Ectodermal cell (in vitro differentiated cells): ENCODE measurements around the gene ASPSCR1.
"Not testable (repeated sequence)": the region's sequence is repeated elsewhere in the genome, so short reads cannot be mapped to it uniquely, and the experiment has no call there.

Experiments used
- H3K27ac ChIP-seq: 2 replicates; pipeline ENCODE4 v1.7.0; 2013; ENCODE audit warnings: mild to moderate bottlenecking, low read depth, low read length; ENCODE audit not compliant: insufficient read depth, poor library complexity, severe bottlenecking
- H3K27me3 ChIP-seq: 2 replicates; pipeline ENCODE4 v1.7.0; 2013; ENCODE audit warnings: mild to moderate bottlenecking, low read length; ENCODE audit not compliant: insufficient read depth, control insufficient read depth, poor library complexity, severe bottlenecking
- H3K36me3 ChIP-seq: one replicate; pipeline ENCODE4 v1.7.0; 2013; ENCODE audit warnings: low read length; ENCODE audit not compliant: control insufficient read depth, insufficient read depth
- H3K4me1 ChIP-seq: one replicate; pipeline ENCODE4 v1.7.0; 2013; ENCODE audit warnings: low read length; ENCODE audit not compliant: control insufficient read depth, insufficient read depth
- H3K4me3 ChIP-seq: 2 replicates; pipeline ENCODE4 v1.7.0; 2013; ENCODE audit warnings: low read depth, low read length, control low read depth; ENCODE audit not compliant: insufficient read depth
- H3K9me3 ChIP-seq: 2 replicates; pipeline ENCODE4 v1.7.0; 2013; ENCODE audit warnings: mild to moderate bottlenecking, low read length, moderate library complexity; ENCODE audit not compliant: control insufficient read depth
- WGBS, 2 experiments: methylation state at CpG; one replicate each; pipeline ENCODE4 v1.1.7; 2013; ENCODE audit warnings: missing lambda C conversion rate in 2 of 2; 5-methylcytosine and 5-hydroxymethylcytosine counted together

The ASPSCR1 gene

DNA sequence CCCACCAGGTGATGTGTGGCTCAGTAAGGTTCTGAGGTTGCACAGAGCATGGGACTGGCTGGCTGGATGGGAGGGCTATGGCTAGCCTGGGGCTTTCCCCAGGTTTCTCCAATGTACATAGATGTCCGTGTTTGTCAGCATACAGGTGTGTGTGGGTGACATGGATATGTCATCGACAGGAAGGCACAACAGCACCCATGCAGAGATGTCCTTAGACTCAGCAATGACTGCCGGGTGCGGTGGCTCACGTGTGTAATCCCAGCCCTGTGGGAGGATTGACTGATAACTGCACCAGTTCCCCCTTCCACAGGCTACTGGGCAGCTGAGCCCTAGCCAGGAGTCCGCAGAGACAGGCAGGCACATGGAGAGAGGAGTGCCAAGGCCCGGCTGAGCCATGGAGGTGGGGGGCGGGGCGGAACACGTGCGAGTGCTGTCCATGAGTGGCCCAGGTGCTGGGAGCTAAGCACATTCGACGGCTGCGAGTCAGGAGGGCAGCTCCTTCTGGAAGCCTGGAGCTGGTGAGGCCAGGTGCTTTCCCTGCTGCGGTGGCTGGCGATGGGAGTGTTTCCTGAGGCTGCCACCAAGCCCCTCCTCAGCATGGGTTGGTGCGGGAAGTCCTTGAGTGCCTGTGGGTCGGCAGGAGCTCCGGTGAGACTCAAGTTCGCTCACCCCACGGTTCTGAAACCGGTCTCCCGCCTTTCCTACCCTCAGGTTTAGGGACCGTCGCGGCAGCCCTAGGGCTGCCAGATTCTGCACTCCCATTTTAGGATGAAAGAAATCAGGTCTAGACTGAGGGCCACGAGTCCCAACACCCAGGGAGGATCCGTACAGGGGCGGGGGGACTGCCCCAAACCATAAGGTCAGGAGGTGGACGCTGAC lies 858 bp upstream of the ASPSCR1 start:
- peaks cover 24% of the 10 kb centered on the region for H3K27me3 ChIP-seq
- H3K4me1 ChIP-seq: peaks cover 3% of the 10 kb centered on the region
- peaks cover 6% of the 10 kb centered on the region for H3K36me3 ChIP-seq
- no peaks in the 10 kb centered on the region for H3K9me3 ChIP-seq
- WGBS, 2 experiments: 27 to 28% methylated on average over 30 of the region's 30 CpGs
- no peak overlapping the region for H3K27ac ChIP-seq
- peak overlapping the region; percentile 89 for H3K4me3 ChIP-seq

DNA sequence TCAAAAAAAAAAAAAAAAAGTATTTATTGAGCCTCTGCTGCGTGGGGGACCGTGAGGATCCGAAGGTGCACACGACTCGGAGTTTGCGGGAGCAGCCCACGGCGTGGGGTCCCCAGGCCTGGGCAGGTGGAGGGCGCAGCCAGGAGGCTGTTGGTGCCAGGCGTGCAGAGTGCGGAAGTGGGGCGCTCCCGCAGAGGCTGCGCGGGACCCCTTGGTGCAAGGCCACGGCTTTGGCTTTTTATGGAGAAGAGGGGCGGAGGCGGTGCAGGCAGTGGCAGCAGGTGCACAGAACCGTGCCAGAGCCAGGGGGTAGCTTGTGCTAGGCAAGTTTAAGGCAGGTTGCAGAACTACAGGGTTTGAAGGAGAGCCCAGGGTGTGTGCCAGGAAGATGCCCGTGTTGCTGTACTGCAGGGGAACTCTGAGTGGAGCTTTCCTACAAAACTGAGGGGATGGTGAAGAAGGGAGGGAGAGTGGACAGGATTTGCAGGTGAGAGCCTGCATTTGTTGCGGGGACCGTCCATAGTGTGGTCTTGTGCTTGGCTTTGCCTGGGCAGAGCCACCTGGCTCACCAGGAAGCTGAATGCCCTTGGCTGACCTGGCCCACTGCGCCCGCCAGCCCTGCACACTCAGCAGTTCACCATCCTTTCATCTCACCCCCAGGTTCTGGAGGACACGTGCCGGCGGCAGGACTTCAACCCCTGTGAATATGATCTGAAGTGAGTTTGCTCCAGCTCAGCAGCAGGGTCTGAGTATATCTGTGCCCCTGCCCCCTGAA lies 1.3 kb downstream of the ASPSCR1 start:
- Histone ChIP-seq H3K27me3 (peaks cover 24% of the 10 kb centered on the region), H3K27ac (no peak overlapping the region), H3K9me3 (no peaks in the 10 kb centered on the region), H3K4me3 (peak overlapping the region; percentile 89), H3K4me1 (peaks cover 3% of the 10 kb centered on the region), H3K36me3 (peaks cover 6% of the 10 kb centered on the region)
- WGBS, 2 experiments: 93% methylated on average over 27 of the region's 27 CpGs

DNA sequence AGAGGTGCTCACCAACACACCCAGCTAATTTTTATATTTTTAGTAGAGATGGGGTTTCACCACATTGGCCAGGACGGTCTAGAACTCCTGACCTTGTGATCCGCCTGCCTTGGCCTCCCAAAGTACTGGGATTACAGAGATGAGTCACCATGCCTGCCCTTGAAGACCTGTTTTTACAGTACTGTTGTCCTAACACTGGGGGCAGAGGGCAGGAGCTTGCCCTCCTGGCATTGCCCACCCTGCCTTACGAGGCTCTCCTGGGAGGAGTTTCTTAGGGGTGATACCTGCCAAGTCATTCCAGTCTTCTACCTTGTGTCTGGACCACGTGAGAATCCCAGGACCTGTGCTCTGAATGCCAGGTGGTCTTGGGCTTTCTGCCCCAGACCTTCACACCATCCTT lies 2.7 kb downstream of the ASPSCR1 start:
- WGBS, 2 experiments: 92% methylated on average over 4 of the region's 4 CpGs
- Histone ChIP-seq H3K36me3 (peaks cover 13% of the 10 kb centered on the region), H3K27me3 (peaks cover 20% of the 10 kb centered on the region), H3K27ac (no peak overlapping the region), H3K4me3 (no peak overlapping the region), H3K4me1 (peaks cover 3% of the 10 kb centered on the region), H3K9me3 (no peaks in the 10 kb centered on the region)

DNA sequence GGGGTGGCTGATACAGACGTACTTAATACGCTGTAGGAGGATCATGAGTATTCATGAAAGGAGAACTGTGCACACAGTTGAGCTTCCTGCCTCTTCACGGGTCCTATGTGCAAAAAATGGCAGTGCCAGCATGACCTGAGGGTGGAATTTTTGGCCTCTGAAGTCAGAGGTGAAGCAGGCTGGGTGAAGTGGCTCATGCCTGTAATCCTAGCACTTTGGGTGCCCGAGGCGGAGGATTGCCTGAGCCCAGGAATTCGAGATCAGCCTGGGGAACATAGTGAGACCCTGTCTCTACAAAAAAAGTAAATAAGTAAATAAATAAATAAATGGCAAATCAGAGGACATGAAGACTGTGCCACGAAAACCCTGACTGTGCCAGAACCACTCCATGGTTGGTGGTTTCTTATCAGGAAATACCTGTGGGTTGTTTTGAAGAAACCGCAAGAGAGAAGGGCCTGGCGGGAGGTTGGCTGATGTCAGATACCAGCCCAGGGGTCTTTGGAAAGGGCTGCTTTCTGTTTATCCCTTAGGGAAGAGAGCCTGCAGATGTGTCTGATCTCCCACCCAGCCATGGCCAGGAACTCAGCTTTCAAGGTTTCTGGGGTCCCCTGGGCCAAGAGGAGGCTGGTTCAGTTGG lies 3.4 kb downstream of the ASPSCR1 start:
- Histone ChIP-seq H3K36me3 (peaks cover 15% of the 10 kb centered on the region), H3K4me1 (peaks cover 3% of the 10 kb centered on the region), H3K4me3 (no peak overlapping the region), H3K27ac (no peak overlapping the region), H3K9me3 (no peaks in the 10 kb centered on the region), H3K27me3 (peaks cover 13% of the 10 kb centered on the region)
- WGBS, 2 experiments: 97 to 98% methylated on average over 9 of the region's 9 CpGs

DNA sequence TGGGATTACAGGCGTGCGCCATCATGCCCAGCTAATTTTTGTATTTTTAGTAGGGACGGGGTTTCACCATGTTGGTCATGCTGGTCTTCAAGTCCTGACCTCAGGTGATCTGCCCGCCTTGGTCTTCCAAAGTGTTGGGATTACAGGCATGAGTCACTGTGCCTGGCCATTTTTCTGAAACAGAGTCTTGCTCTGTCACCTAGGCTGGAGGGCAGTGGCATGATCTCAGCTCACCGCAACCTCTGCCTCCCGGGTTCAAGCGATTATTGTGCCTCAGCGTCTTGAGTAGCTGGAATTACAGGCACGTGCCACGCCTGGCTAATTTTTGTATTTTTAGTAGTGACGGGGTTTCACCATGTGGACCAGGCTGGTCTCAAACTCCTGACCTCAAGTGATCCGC lies 4.1 kb downstream of the ASPSCR1 start:
- H3K36me3 ChIP-seq: peaks cover 15% of the 10 kb centered on the region
- 94 to 96% methylated on average over 12 of the region's 12 CpGs for WGBS, 2 experiments
- H3K9me3 ChIP-seq, H3K27ac ChIP-seq, H3K4me1 ChIP-seq, H3K4me3 ChIP-seq, H3K27me3 ChIP-seq: not testable (repeated sequence)

DNA sequence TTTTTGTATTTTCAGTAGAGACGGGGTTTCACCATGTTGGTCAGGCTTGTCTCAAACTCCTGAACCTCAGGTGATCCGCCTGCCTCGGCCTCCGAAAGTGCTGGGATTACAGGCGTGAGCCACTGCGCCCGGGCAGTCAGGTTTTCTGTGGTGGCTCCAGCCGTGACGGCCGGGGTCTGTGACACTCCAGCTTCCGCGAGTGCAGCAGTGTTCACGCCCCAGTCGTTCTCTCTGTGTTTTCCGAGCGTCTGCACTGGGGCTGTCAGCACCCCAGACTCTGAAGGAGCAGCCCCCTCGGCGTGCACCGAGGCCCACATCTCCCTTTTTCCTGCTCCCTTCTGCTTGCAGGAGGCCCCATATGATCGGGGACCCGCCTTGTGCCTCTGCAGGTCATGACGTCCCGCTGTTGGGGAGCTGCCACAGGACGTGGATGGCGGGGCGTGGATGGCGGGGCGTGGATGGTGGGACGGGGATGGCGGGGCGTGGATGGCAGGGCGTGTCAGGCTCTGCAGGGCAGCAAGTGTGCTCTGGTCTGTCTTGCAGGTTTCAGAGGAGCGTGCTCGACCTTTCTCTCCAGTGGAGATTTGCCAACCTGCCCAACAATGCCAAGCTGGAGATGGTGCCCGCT lies 5.7 kb downstream of the ASPSCR1 start:
- Histone ChIP-seq H3K4me1 (no peaks in the 10 kb centered on the region), H3K9me3 (no peaks in the 10 kb centered on the region), H3K4me3 (no peak overlapping the region), H3K36me3 (peaks cover 15% of the 10 kb centered on the region), H3K27ac (no peak overlapping the region), H3K27me3 (no peaks in the 10 kb centered on the region)
- WGBS, 2 experiments: 96% methylated on average over 35 of the region's 35 CpGs

DNA sequence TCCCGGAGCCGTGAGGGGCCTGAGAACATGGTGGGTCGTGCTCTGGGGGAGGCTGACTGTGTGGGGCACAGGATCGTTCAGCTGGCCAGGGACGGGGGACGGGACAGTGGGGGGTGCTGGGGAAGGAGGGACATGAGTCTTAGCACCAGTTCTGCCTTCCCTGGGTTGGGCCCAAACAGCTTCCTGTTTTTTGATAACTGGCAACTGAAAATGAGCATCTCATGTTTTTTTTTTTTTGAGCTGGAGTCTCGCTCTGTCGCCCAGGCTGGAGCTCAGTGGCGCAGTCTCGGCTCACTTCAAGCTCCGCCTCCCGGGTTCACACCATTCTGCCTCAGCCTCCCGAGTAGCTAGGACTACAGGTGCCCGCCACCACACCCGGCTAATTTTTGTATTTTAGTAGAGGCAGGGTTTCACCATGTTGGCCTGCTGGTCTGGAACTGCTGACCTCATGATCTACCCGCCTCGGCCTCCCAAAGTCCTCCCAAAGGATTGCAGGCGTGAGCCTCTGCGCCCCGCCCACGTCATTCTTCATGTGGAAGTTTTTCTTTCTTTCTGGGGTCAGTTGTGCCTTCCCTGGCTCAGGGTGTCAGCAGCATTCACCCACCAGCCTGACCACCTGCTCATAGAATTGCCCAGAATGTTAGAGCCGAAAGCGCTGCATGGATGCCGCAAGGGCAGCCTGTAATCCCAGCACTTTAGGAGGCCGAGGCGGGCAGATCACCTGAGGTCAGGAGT lies 6.4 kb downstream of the ASPSCR1 start:
- no peaks in the 10 kb centered on the region for H3K27me3 ChIP-seq
- 95% methylated on average over 26 of the region's 26 CpGs for WGBS, 2 experiments
- H3K9me3 ChIP-seq: no peaks in the 10 kb centered on the region
- H3K4me1 ChIP-seq: no peaks in the 10 kb centered on the region
- H3K27ac ChIP-seq: no peak overlapping the region
- no peak overlapping the region for H3K4me3 ChIP-seq
- H3K36me3 ChIP-seq: peaks cover 15% of the 10 kb centered on the region

DNA sequence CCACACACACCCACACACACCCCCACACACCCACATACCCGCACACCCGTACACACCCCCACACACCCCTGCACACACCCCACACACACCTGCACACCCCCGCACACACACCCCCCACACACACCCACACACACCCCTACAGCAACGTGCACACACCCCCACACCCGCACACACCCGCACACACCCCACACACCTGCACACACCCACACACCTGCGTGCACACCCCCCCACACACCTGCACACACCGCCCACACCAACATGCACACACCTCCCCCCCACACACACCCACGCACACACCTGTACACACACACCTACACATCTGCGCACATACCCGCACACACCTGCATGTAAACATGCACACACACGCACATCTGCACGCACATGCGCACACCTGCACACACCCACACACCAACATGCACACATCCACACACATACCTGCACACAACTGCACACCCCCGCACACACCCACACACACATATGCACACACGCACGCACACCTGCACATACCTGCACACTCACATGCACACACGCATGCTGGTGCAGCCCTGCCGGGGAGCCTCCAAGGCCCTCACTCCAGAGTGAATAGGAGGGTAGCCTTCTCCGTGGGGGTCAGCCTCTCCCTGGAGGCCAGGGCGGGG lies 7.5 kb downstream of the ASPSCR1 start:
- Histone ChIP-seq H3K27me3 (no peaks in the 10 kb centered on the region), H3K36me3 (peaks cover 15% of the 10 kb centered on the region), H3K4me3 (no peak overlapping the region), H3K9me3 (no peaks in the 10 kb centered on the region), H3K4me1 (no peaks in the 10 kb centered on the region), H3K27ac (no peak overlapping the region)
- 92% methylated on average over 20 of the region's 21 CpGs for WGBS, 2 experiments

DNA sequence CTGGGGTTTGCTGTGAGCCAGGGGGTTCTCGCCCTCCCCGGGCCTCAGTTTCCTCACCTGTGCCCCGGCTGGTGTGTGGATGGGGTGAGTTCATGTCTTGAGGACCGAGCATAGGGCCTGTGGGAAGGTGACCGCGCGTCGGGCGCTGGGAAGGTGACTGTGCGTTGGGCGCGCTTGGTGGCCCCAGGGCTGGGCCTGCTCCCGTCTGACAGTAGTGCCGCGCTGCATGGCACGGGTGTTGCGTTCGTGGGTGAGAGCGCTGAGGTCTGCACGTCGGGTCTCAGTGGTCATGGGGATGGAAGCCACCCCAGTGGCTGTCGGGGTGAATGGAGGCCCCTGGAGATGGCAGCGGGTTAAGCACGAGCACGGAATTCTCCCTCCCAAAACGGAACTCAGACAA lies 9.2 kb downstream of the ASPSCR1 start:
- H3K4me1 ChIP-seq: peaks cover 8% of the 10 kb centered on the region
- WGBS, 2 experiments: 95 to 97% methylated on average over 26 of the region's 26 CpGs
- no peak overlapping the region for H3K4me3 ChIP-seq
- no peak overlapping the region for H3K27ac ChIP-seq
- peaks cover 13% of the 10 kb centered on the region for H3K36me3 ChIP-seq
- no peaks in the 10 kb centered on the region for H3K9me3 ChIP-seq
- no peaks in the 10 kb centered on the region for H3K27me3 ChIP-seq
